ENCODE measurements around the gene C1QL2.

Gene C1QL2

DNA sequence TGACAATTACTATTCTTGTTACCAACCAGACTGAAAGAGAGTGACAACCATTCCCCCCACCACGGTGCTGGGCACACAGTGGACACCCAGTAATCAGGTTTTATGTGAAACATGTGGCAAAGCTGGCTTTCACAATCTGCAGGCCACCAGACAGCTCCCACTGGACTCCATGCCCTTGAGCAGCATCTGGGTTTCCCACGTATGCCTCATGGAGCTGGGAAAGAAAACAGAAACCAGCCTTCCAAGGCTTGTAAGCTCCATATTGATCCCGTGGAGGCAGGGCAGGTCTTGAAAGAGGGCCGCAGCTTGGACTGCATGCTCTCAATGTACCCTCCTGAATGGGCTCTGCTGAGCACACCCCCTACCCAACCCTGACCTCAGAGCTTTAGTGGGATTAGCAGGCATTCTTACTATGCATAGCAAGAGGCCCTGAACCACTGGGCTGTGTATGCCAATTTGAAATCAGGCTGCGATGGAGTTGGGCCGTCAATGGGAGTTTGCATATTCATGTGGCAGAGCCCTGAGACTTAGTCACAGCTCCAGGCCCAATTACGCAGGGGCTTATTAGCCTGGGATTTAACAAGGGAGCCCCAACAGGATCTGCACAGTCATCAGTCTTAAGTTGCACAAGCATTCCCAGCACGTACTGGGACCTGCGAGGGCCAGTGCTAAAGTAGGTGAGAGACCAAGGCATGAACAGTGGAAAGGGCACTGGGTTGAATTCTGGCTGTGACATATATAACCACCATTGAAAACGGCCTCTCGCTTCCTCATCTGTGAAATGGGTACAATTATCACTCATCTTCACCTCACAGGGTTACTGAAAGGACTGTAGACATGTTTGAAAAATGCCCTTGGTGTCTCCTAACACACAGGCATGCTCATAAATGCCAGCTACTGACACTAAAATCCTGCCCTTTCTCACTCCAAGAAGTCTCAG is 10.5 kb downstream of the C1QL2 start:
- FAIRE-seq (no peak), DNase-seq (ENCODE audit: insufficient read length, low spot score) (no peak)

DNA sequence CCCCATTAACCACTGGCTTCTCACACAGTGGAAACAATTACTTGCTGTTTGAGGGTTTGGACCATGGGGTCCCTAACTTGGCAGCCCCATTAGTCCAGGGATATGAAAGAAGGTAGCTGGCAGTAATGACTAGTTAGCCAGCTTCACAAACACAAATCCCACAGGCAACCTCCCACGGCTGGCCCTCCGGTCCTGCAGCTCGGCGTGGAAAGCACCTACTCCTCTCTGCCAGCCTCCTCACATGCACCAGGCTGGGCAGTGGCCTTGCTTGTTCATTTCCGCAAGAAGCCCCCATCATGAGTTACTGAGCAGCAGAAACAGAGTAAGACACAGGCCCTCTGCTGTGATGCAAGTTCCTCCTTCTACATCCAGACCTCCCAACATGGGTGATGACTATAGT is 13.7 kb downstream of the C1QL2 start:
- no peak for FAIRE-seq
- no peak for DNase-seq (ENCODE audit: insufficient read length, low spot score)

DNA sequence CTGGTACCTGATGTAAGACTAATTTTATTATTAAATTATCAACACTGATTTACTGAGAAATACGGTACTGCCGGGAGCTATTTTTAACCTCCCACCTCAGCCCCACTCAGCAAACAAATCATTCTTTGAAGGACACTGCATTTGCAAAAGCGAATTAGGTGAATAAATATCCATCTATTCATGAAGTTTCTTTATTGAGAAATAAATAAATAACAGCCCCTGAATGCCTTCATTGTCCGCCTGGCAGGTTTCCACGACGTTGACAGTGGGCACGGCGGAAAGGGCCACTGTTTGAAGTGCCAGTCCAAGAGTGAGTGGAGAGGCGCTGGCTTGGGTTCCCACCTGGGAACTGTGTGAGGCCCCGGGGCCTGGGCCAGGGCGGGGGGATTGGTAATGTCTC is 15.7 kb downstream of the C1QL2 start:
- DNase-seq (ENCODE audit: insufficient read length, low spot score) (no peak), FAIRE-seq (no peak)

DNA sequence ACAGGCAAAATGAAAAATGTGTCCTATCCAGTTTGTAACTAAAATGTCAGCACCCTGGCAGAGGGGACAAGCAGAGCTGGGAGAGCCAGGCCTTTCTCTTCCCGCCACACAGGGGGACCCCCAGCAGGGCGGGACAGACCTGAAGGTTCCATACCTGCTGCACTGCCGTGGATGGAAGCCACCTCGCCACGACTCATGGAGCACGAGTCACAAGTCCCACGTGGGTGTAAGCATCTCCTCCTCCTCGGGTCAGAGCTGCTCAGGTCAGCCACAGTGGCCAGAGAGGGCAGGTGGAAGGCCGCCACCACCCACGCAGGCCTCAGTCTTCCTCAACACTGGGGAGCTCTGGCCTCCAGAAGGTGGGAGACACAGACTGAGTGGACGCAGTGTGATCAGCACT is 21.0 kb downstream of the C1QL2 start:
- FAIRE-seq = no peak
- no peak for DNase-seq (ENCODE audit: insufficient read length, low spot score)

DNA sequence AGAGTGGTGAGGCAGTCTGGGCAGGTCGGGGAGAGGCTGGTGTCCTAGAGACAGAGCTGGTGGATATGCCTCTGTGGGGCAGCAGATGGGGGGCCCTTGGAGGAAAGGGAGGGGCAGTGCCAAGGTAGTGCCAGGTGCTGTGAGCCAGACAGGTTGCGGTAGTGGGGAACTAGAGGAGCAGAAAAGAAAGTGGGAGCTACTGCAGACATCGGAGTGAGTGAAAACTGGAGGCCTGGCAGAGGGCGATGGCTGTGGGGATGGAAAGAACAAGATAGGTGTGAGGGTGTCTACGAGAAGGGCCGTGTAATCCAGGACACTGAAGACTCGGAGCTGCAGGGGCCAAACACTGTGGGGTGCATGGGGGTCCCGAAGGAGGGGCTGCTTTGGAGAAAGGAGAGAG is 21.7 kb downstream of the C1QL2 start:
- DNase-seq (ENCODE audit: insufficient read length, low spot score) (no peak), FAIRE-seq (no peak)

DNA sequence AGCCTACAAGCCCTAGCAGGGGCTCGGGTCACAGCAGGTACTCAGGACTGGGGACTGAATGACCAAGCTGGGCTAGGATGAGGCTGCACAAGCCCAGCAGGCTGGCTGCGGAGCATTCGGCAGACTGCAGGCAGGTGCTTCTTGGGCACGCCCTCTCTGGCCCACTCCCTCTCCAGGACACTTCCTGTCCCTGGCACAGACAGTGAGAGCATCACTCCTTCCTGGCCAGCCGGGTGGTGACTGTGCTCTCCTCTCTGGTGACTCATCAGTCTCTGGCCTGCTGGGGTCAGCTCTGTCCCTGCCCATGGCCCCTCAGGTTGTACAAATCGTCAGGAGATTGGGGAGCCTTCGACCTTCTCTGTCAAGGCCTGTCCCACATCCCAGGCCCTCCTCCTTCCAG is 22.5 kb downstream of the C1QL2 start:
- FAIRE-seq = no peak

DNA sequence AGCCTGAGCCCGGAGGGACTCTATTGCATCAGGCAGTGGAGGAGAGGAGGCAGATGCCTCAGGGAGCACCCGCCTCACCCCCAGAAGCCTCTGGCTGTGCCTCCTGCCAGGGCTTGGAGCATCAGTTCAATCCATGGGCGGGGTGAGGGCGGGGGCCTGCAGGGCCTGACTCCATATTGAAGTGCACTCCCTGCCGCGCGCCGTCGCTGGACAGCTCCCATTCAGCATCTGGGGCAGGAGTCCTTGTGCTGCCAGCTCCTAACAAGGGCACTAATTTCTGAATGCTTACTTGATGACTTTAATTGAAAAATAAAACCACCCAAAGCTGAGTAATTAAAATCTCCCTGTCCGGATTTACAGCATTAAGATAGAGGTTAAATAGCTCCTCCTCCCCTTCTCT is 23.8 kb downstream of the C1QL2 start:
- DNase-seq (ENCODE audit: insufficient read length, low spot score) (no peak), FAIRE-seq (no peak)

More for the DNA sequence above, 22.5 kb downstream of the C1QL2 start:
- DNase-seq (ENCODE audit: insufficient read length, low spot score) = no peak

DNA sequence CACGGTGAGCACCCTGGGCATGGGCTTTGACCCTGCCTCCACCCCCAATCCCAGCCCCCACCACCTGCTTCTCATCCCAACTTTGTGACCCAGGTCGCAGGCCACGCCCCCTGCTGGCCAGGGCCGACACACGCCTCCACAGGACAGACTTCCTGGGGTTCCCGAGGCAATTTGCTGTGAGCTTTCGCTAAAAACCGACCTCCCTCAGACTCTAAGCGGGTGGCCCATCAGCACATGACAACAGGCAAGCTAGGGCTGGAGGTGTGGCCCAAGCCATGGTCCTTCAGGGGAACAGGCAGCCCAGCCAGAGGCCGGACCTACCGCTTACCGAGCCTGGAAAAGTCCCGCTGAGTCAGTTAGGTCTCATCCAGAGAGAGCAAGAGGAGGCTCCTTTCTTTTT is 31.9 kb downstream of the C1QL2 start:
- DNase-seq (ENCODE audit: insufficient read length, low spot score) = peak; percentile 48
- no peak for FAIRE-seq

DNA sequence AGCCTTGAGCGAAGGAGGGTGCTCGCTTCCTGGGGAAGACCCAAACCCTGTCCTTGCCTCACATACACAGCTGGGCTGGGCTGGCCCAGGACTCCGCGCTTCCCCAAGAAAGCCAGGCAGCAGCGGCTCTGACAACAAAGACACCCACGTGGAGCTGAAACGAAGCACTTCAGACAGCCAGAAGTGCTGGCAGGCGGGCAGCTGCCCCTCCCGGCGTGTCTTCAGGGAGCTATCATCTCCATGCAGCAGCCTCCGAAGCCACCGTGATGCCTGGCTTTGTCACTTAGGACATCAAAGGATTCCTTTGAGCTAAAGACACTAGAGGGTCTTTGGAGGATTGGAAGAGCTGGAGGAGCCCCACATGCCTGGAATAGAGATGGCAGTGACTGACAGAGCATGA is 35.2 kb downstream of the C1QL2 start:
- FAIRE-seq (no peak), DNase-seq (ENCODE audit: insufficient read length, low spot score) (no peak)

DNA sequence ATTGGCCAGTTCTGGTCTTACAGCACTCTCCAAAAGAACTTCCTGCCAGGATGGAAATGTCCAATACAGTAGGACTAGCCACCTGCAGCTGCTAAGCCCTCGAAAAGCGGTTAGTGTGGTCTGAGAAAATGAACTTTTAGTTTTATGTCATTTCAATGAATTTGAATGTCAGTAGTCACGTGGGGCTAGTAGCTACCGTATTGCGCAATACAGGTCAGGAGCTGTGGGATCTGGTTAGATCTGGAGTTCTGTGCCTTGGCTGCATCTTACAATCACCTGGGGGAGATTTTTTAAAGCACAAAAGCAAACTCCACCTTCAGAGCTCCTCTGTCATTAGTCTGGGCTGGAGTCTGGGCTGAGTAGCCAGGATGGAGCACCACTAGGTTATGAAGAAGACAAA is 35.9 kb downstream of the C1QL2 start:
- FAIRE-seq (no peak), DNase-seq (ENCODE audit: insufficient read length, low spot score) (no peak)

DNA sequence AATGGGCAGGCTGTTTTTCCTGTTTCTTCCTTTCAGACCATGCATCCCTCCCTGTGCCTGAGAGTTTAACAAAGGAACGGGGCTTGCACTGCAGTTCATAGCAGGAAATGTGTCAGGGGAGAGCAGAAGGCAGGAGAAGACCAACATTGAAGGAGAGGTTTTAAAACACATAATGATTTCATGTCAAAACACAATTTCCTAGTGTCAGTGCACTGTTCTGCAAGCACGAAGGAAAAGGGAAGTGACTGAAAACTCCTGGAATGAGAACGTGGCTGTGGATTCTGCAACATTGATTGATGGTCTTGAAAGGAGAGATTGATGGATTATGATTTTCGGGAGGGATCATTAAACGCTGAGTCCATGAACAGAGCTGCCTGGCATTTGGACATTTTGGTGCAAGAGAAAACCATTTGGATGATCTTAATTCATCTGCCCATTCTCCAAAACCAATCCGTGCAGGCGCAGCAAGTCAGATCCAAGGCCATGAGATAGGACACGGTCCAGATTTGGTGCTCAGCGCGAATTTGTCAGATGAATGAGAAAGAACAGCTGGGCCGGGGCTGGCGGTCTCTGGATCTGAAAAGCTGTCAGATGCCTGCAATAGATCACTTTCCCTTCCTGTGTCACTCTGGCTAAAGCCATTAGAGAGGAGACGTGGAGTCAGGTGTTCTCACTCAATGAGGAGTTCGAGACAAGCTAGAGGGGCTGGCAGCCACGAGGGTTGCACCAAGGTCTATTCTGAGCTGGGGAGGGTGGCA is 38.4 kb downstream of the C1QL2 start:
- FAIRE-seq (no peak), DNase-seq (ENCODE audit: insufficient read length, low spot score) (no peak)

DNA sequence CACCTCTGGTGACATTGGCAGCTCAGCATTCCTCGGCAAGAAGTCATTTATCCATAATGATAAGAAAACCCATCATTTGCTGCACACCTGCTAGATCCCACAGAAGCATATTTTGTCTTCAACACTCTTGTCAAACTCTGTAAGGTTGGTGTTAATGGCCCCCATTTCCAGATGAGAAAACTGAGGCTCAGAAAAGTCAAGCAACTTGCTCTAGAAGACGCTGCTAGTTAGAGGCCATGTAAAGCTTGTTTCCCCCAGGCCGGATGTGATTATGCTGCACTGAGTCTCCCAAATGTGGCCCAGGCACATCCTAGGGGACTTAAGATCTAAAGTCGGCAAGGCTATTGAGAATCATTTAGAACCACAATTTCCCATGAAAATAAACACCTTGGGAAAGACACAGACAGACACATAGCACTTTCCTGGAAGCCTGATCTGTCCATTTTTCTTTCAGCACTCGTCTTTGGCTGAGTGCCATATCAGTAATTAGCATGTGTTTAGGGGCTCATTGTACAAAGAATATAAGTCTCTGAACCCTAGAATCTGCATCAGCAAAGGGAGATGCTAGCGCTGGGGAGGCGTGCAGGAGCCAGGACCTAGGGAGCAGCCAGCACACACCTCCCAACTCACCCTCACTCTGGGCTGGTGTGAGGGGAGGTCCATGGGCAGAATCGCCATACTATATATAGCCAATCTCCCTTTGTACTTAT is 39.3 kb downstream of the C1QL2 start:
- no peak for FAIRE-seq
- DNase-seq (ENCODE audit: insufficient read length, low spot score) = no peak

GRCh38 chr2:119117891-119118882 is 40.4 kb downstream of the C1QL2 start:
- no peak for FAIRE-seq

DNA sequence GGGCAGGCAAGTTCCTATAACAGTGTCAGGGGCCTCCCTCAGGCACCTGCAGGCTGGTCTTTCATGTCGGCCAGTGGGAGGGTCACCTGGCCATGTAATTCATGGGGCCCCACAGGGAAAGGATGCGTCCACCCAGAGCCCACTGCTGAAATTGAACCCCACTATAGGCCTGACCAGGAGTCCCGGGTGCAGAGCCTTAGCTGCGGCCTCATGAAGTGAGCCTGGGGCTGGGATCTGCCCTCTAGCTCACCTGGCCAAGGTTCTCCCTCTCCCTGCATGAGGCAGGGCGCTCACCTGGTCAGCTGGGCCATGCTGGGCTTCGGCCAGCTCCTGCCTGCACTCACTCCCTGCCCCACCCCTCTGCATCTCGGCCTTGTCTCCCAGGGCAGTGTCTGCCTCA is 41.1 kb downstream of the C1QL2 start:
- no peak for FAIRE-seq
- DNase-seq (ENCODE audit: insufficient read length, low spot score) = no peak

More at GRCh38 chr2:119117891-119118882, 40.4 kb downstream of the C1QL2 start:
- DNase-seq (ENCODE audit: insufficient read length, low spot score) = no peak

GRCh38 chr2:119116411-119117295 is 41.9 kb downstream of the C1QL2 start:
- DNase-seq (ENCODE audit: insufficient read length, low spot score) (no peak), FAIRE-seq (no peak)

- FAIRE-seq (no peak), DNase-seq (ENCODE audit: insufficient read length, low spot score) (no peak)
These were observed 44.3 kb downstream of the C1QL2 start for GRCh38 chr2:119114266-119114665.

DNA sequence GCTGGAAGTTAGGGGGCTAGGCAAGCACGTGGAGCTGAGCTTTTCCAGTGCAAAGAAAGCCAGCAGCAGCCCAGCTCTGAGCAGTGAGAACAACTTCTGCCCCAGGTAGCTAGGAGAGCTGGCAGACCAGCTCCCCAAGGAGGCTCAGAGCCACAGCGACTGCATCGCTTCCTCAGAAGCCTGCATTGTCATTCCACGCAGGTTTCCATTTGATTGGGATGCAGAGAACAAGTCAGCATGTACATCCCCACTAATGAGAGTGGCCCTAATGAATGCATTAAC is 45.1 kb downstream of the C1QL2 start:
- DNase-seq (ENCODE audit: insufficient read length, low spot score) (no peak), FAIRE-seq (no peak)

- no peak for DNase-seq (ENCODE audit: insufficient read length, low spot score)
- FAIRE-seq = no peak
These were observed 45.6 kb downstream of the C1QL2 start for GRCh38 chr2:119112770-119113488.

DNA sequence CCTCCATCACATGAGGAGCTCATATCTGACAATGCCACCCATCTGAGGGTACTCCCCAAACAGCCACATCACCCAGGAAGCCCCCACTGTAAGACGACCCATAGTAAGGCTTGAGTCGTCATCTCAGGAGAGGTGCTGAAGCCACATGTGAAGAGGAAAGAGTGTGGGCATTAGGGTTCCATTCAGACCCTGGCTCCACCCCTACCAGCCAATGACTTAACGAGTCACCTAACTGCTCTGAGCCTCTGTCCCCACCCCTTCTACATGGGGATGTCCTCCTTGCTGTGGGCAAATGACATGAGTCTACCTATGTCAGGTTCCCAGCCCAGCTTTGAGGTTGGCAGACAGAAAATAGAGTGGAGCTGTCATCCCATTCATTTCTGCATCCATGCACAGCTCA is 46.3 kb downstream of the C1QL2 start:
- no peak for DNase-seq (ENCODE audit: insufficient read length, low spot score)
- no peak for FAIRE-seq
